HL-60 (cell line): ENCODE results near the gene ATAD1.
"Not testable (repeated sequence)": the region's sequence is repeated elsewhere in the genome, so short reads cannot be mapped to it uniquely, and the experiment has no call there.

ENCODE experiments used
- CTCF ChIP-seq: IDR thresholded peaks from one replicate; pipeline ENCODE4 v1.5.1; 2011; ENCODE audit warnings: low read length, control low read depth, inconsistent platforms; ENCODE audit not compliant: insufficient read depth
- POLR2AphosphoS5 ChIP-seq: IDR thresholded peaks from 2 replicates; pipeline ENCODE4 v1.6.1; 2012; ENCODE audit warnings: low read depth

DNA sequence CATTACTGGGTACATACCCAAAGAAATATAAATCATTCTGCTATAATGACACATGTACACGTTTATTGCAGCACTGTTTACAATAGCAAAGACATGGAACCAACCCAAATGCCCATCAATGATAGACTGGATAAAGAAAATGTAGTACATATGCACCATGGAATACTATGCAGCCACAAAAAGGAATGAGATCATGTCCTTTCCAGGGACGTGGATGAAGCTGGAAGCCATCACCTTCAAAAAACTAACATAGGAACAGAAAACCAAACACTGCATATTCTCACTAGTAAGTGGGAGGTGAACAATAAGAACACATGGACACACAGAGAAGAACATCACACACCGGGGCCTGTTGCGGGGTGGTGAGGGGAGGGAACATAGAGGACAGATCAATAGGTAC is 69.8 kb downstream of the ATAD1 start:
- not testable (repeated sequence) for TF ChIP-seq CTCF, POLR2AphosphoS5
